ENCODE measurements around the gene SFXN1.

The SFXN1 gene

GRCh38 chr5:175472378-175472777, 6.0 kb upstream of the SFXN1 start:
- no peak for DNase-seq (ENCODE audit: low read depth)
- H3K4me3 ChIP-seq (ENCODE audit: low read length) = no peak overlapping the region
- no peak for TF ChIP-seq CTCF (conservative IDR thresholded peaks at IDR 0.05; ENCODE audit: low read depth, low read length)

GRCh38 chr5:175475248-175475647, 3.1 kb upstream of the SFXN1 start:
- no peak for TF ChIP-seq CTCF (conservative IDR thresholded peaks at IDR 0.05; ENCODE audit: low read depth, low read length)
- no peak for DNase-seq (ENCODE audit: low read depth)
- H3K4me3 ChIP-seq (ENCODE audit: low read length) = no peak overlapping the region

DNA sequence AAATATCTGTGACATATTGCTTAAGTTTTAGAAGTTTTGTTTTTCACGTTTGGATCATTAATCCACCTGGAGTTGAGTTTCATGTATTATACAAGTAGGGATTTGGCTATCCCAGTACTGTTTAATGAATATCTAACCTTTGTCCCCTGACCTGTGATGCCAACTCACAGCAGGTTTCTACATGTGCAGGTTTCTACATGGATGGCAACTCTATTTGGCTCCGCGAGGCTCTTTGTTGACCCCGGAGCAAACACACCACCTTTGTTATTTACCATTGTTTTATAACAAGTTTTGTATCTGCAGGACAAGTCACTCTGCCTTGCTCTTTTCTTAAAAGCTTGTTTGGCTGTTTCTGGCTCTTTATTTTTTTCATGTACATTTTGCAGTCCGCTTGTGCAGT, 920 bp upstream of the SFXN1 start:
- TF ChIP-seq CTCF (conservative IDR thresholded peaks at IDR 0.05; ENCODE audit: low read depth, low read length) = no peak

DNA sequence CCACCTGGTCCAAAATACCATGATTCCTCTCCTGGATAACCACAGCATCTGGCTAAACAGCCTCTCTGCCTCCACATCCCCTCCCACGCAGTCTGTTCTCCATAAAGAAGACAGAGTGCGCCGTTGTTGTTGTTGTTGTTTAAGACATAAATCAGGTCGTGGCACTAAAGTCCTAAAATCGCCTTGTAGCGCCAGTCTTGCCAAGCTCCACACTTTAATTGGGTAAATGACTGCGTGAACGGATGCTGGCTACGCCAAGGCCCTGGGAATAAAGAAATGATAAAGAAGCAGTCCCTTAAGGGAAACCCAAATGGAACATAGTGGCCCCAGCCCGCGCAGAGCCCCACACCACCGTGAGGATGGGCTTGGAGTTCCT, 364 bp upstream of the SFXN1 start:
- DNase-seq (ENCODE audit: low read depth) = no peak
- H3K4me3 ChIP-seq (ENCODE audit: low read length) = peak overlapping the region; percentile 89
- TF ChIP-seq CTCF (conservative IDR thresholded peaks at IDR 0.05; ENCODE audit: low read depth, low read length) = no peak

More for the DNA sequence above, 920 bp upstream of the SFXN1 start:
- no peak for DNase-seq (ENCODE audit: low read depth)
- no peak overlapping the region for H3K4me3 ChIP-seq (ENCODE audit: low read length)

DNA sequence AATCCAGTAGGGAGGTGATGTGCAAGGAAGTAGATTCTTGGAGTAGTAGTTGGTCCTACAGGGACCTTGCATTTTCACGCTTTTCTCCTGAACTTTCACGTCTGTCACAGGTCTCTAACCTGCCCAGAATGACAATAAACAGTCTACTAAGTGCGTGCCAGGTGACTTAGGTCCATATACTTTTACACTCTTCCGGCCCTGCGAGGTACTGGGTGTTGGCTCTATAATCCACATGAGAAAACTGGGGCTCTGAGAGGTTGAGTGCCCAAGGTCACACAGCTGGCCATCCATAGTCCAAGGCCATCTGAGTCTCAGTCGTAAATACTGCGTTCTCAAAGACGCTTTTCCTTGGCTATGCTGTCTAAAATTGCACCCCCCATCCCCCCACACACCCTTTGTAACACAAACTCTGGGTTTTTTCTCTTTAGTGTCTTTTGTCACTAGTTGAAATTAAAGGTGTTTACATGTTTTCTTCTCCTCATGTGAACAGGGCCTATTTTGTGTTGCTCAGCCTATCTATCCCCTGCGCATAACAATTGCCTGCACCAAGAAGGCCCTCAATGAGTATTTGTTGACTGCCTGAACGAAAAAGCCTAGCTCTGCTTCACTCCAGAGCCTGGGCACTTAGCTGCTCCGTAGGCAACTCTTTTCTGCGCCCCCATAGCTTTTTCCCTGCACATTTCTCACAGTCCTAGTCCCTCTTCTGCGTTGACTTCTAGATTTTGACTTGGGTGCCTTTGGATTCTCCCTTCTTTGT, 943 bp downstream of the SFXN1 start:
- TF ChIP-seq CTCF (conservative IDR thresholded peaks at IDR 0.05; ENCODE audit: low read depth, low read length) = no peak
- no peak for DNase-seq (ENCODE audit: low read depth)
- H3K4me3 ChIP-seq (ENCODE audit: low read length) = peak overlapping the region; percentile 89

DNA sequence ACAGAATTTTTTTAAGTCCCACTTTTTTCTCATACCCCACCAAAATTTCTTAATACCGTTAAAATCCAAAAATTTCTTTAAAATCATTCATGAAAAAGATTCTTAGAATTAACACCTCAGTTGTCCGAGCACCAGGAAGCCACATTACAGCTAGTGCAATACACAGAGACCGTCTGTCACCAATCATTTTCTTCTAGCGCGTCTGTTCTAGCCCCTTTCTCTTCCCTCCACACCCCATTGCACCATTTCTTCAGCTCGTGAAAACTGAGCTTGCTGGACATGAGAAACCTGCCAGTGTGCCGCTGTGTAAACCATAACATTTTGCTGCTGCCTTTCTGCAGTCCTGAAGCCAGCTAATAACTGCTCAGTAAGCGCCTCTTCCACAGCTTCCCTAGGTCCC, 5.0 kb downstream of the SFXN1 start:
- no peak for TF ChIP-seq CTCF (conservative IDR thresholded peaks at IDR 0.05; ENCODE audit: low read depth, low read length)
- H3K4me3 ChIP-seq (ENCODE audit: low read length) = no peak overlapping the region
- DNase-seq (ENCODE audit: low read depth) = no peak

DNA sequence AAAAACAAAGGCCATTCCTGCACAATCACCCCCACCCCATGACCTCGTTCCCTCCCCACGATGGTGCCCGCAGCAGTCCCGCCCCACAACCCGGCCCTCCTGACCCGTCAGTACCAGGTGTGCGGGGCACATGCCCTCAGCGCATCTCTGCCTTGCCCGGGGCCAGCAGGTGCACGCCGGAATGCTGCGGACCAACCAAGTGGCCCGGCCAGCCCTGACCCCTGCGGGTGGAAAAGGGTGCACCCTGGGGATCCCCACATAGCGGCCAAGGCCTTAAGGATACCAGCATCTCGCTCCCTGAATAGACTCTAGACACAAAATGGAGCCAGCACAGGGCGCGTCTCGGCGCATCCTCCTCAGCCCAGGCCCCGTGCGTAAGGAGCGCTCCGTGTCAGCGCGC, 6.0 kb downstream of the SFXN1 start:
- no peak overlapping the region for H3K4me3 ChIP-seq (ENCODE audit: low read length)
- DNase-seq (ENCODE audit: low read depth) = no peak
- TF ChIP-seq CTCF (conservative IDR thresholded peaks at IDR 0.05; ENCODE audit: low read depth, low read length) = no peak

All from retinal pigment epithelial cell (primary cell).